ENCODE results near the gene EEF2K. TPM values are rescaled to one million over a fixed set of nuclear protein-coding genes. Genes with fewer than 3 reads are reported as not detected.
"Not testable (repeated sequence)": the region's sequence is repeated elsewhere in the genome, so short reads cannot be mapped to it uniquely, and the experiment has no call there.

Gene EEF2K
- total and polyA plus RNA-seq, 3 experiments from 2014 or later: 1.9 to 28.3 (median 27.2) TPM

DNA sequence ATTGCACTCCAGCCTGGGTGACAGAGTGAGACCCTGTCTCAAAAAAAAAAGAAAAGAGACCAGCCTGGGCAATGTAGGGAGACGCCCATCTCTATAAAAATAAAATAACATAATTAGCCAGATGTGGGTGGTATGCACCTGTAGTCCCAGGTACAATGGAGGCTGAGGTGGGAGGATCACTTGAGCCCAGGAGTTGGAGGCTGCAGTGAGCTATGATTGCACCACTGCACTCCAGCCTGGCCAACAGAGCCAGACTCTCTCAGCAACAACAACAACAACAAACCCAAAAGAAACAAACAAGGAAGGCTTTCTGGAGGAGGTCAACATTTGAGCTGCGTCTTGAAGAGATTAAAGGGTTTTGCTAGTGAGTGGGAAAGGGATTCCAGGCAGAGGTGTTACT is 8.3 kb downstream of the EEF2K start:
- no peak overlapping the region for H3K27ac Mint-ChIP-seq
- no peaks in the 10 kb centered on the region for H3K27me3 ChIP-seq (ENCODE audit: insufficient read depth, low read length, poor library complexity, severe bottlenecking)
- no peaks in the 10 kb centered on the region for H3K9me3 ChIP-seq (ENCODE audit: low read length)
- no peaks in the 10 kb centered on the region for H3K9me3 Mint-ChIP-seq
- H3K27ac ChIP-seq (ENCODE audit: low read depth, low read length): no peak overlapping the region
- ChIA-PET POLR2A (interaction anchor here (0.5 kb wide), 1 partner anchor 50 kb away, joined by 5 read pairs; no protein-coding TSS in a partner anchor), CTCF (no interaction called here)
- DNase-seq: no peak
- H3K36me3 Mint-ChIP-seq: peaks cover 0 to 25% (median 2%) of the 10 kb centered on the region in 3 donors
- H3K4me3 ChIP-seq (ENCODE audit: low read length): no peak overlapping the region
- no peaks in the 10 kb centered on the region for H3K27me3 Mint-ChIP-seq
- peaks cover 7 to 21% (median 9%) of the 10 kb centered on the region in 3 donors for H3K4me1 Mint-ChIP-seq
- no peaks in the 10 kb centered on the region for H3K4me1 ChIP-seq (ENCODE audit: insufficient read depth, low read length)
- H3K36me3 ChIP-seq (ENCODE audit: insufficient read depth, low read length): no peaks in the 10 kb centered on the region
- no peak overlapping the region for H3K4me3 Mint-ChIP-seq

DNA sequence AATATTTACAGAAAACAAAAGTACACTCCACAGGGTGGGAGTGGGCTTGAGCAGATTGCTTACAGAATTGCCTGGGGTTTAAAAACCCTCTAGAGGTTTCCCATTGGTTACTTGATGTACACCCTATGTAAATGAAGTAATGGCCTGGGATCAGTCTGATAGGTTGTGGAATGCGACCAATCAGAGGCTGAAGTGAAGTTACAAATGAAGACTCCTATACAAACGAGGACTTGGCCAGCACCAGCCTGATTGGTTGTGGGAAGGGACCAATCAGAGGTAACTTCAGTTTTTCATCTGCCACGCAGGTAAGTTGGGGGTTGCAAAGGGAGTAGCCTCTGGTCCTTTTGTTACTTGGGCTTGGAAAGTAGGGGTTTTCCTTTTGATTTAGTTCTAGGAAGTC is 8.8 kb downstream of the EEF2K start:
- Mint-ChIP-seq H3K27ac (peak overlapping the region in 1 of 8 donors; percentile 33), H3K36me3 (peaks cover 0 to 25% (median 2%) of the 10 kb centered on the region in 3 donors), H3K4me1 (peaks cover 5 to 19% (median 9%) of the 10 kb centered on the region in 3 donors), H3K27me3 (no peaks in the 10 kb centered on the region), H3K9me3 (no peaks in the 10 kb centered on the region), H3K4me3 (no peak overlapping the region)
- POLR2A ChIA-PET: no interaction called here
- no peaks in the 10 kb centered on the region for H3K9me3 ChIP-seq (ENCODE audit: low read length)
- no peak overlapping the region for H3K4me3 ChIP-seq (ENCODE audit: low read length)
- no peak for DNase-seq
- no peaks in the 10 kb centered on the region for H3K4me1 ChIP-seq (ENCODE audit: insufficient read depth, low read length)
- no peaks in the 10 kb centered on the region for H3K27me3 ChIP-seq (ENCODE audit: insufficient read depth, low read length, poor library complexity, severe bottlenecking)
- CTCF ChIA-PET: interaction anchor here (1.8 kb wide), 1 partner anchor 9 kb away, joined by 5 read pairs; the partner anchor contains the start of gene EEF2K
- H3K27ac ChIP-seq (ENCODE audit: low read depth, low read length): no peak overlapping the region
- no peaks in the 10 kb centered on the region for H3K36me3 ChIP-seq (ENCODE audit: insufficient read depth, low read length)

DNA sequence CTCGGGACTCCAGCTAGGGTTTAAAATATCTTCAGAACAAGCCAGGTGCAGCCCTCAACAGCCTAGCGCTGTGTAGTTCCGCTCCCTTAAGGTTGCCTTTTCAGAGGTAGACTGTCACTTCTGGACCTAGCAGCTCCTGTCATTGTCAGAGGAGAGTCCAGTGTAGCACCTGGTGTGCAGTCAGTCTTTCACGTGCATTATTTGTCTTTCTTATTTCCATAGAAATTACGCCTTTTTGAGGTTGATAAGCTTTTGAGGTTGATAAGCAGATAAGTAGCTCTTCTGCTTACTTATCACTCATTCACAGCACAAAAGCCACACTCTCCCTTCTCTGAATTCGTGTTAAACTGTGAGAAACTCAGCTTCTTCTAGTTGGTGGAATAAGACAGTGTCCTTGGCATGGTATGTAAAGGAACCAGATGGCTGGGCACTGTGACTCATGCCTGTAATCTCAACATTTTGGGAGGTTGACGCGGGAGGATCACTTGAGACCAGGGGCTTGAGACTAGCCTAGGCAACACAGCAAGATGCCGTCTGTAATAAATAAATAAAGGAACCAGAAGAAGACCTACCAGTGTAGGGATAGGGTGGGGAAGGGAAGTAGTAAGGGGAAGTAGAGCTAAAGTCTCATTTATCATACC is 10.2 kb downstream of the EEF2K start:
- Histone ChIP-seq H3K4me3 (ENCODE audit: low read length) (no peak overlapping the region), H3K27me3 (ENCODE audit: insufficient read depth, low read length, poor library complexity, severe bottlenecking) (no peaks in the 10 kb centered on the region), H3K4me1 (ENCODE audit: insufficient read depth, low read length) (no peaks in the 10 kb centered on the region), H3K36me3 (ENCODE audit: insufficient read depth, low read length) (no peaks in the 10 kb centered on the region), H3K9me3 (ENCODE audit: low read length) (no peaks in the 10 kb centered on the region), H3K27ac (ENCODE audit: low read depth, low read length) (peak overlapping the region; percentile 47)
- DNase-seq: no peak
- CTCF ChIA-PET: interaction anchor here (1.3 to 1.8 kb wide), 2 partner anchors 10 to 36 kb away, joined by 4 to 5 read pairs; partner anchors contain the start of gene EEF2K
- Mint-ChIP-seq H3K36me3 (peaks cover 0 to 24% (median 2%) of the 10 kb centered on the region in 3 donors), H3K27me3 (no peaks in the 10 kb centered on the region), H3K27ac (peak overlapping the region in 2 of 8 donors; percentile 12 to 46), H3K4me3 (no peak overlapping the region), H3K4me1 (peaks cover 3 to 9% (median 5%) of the 10 kb centered on the region in 3 donors), H3K9me3 (no peaks in the 10 kb centered on the region)
- POLR2A ChIA-PET: interaction anchor here (0.5 kb wide), 1 partner anchor 25 kb away, joined by 3 read pairs; no protein-coding TSS in a partner anchor

DNA sequence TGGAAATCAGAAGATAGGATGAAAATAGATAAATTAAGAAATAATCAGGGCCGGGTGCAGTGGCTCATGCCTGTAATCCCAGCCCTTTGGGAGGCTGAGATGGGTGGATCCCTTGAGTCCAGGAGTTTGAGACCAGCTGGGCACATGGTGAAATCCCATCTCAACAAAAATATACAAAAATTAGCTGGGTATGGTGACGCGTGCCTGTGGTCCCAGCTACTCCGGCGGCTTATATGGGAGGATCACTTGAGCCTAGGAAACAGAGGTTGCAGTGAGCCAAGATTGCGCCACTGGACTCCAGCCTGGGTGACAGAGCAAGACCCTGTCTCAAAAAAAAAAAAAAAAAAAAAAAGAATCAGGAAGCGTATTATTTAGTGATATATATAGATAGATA is 10.8 kb downstream of the EEF2K start:
- H3K9me3 ChIP-seq (ENCODE audit: low read length); H3K9me3 Mint-ChIP-seq; H3K4me3 ChIP-seq (ENCODE audit: low read length); H3K27ac ChIP-seq (ENCODE audit: low read depth, low read length); H3K27me3 ChIP-seq (ENCODE audit: insufficient read depth, low read length, poor library complexity, severe bottlenecking); H3K27me3 Mint-ChIP-seq; H3K4me3 Mint-ChIP-seq; POLR2A ChIA-PET; DNase-seq; H3K4me1 ChIP-seq (ENCODE audit: insufficient read depth, low read length); H3K36me3 ChIP-seq (ENCODE audit: insufficient read depth, low read length); H3K4me1 Mint-ChIP-seq: not testable (repeated sequence)
- H3K36me3 Mint-ChIP-seq: peaks cover 0 to 23% (median 2%) of the 10 kb centered on the region in 3 donors
- CTCF ChIA-PET: interaction anchor here (1.3 to 1.8 kb wide), 2 partner anchors 11 to 36 kb away, joined by 4 to 5 read pairs; partner anchors contain the start of gene EEF2K
- peak overlapping the region in 1 of 8 donors; percentile 46 for H3K27ac Mint-ChIP-seq

DNA sequence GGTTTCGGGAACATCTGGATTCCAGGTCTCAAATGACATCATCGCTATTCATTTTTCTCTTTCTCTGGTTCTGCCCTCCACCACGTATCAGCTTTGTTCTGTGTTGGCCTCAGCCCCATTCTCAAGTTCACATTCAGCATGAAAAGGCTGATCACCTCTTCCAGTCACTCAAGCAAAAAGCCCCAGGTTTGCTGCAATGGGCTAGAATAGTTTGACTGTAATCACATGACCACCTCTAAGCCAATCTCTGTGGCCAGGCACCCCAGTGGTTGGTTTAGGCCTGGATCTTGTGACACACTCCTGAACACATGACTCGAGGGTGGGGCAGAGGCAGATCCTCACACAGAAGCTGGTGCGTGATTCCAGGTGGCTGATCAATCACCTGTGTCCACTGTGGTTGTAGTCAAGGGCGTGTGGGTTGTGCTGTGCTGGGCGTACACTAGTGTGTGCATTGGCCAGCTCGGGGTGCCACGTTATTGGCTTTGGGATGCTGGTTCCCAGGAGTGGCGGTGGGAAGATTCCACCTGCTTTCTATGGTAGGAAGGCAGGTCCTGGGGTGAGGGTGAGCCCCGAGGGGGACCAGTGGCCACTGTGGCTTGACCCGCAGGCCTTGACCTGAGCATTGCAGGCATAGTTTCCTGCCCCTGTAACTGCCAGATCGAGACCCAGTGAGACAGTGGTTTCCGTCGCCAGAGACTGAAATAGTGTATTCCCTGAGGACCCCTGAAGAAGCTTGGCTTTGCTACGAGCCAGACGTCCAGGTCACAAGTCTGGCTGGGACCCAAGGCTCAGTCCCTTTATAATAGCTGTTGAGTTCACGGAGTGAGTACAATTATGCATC is 12.0 kb downstream of the EEF2K start:
- no peak overlapping the region for H3K4me3 Mint-ChIP-seq
- H3K9me3 Mint-ChIP-seq: no peaks in the 10 kb centered on the region
- no peak overlapping the region for H3K4me3 ChIP-seq (ENCODE audit: low read length)
- H3K36me3 ChIP-seq (ENCODE audit: insufficient read depth, low read length): no peaks in the 10 kb centered on the region
- H3K4me1 Mint-ChIP-seq: peaks cover 3 to 12% (median 5%) of the 10 kb centered on the region in 3 donors
- no peak for DNase-seq
- no peaks in the 10 kb centered on the region for H3K27me3 Mint-ChIP-seq
- no peaks in the 10 kb centered on the region for H3K9me3 ChIP-seq (ENCODE audit: low read length)
- no peak overlapping the region for H3K27ac ChIP-seq (ENCODE audit: low read depth, low read length)
- H3K4me1 ChIP-seq (ENCODE audit: insufficient read depth, low read length): no peaks in the 10 kb centered on the region
- H3K27ac Mint-ChIP-seq: no peak overlapping the region
- no peaks in the 10 kb centered on the region for H3K27me3 ChIP-seq (ENCODE audit: insufficient read depth, low read length, poor library complexity, severe bottlenecking)
- H3K36me3 Mint-ChIP-seq: peaks cover 0 to 20% (median 2%) of the 10 kb centered on the region in 3 donors
- ChIA-PET POLR2A (no interaction called here), CTCF (interaction anchor here (1.5 kb wide), 1 partner anchor 12 kb away, joined by 4 read pairs; the partner anchor contains the start of gene EEF2K)

DNA sequence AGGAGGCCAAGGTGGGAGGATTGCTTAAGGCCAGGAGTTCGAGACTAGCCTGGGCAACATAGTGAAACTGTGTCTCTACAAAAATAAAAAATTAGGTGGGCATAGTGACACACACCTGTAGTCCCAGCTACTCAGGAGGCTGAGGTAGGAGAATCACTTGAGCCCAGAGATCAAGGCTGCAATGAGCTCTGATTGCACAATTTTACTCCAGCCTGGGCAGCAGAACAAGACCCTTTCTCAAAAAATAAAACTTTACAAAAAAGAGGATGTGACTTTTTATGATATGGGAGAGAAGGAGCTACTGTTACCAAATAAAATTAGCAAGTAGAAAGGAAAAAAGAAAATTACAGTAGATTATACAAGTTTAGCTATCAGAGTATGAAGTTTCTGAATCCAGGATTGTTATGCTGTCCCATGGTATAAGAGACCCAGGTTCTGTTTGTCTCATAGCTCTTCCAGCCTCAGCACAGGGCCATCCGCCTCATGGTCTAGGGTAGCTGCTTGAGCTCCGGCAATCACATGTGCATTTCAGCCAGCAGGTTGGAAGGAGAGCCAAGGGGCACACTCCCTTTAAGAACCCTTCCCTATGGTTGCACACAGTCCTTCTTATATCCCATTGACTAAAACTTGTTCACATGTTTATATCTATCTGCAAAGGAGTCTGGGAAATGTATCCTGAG is 13.5 kb downstream of the EEF2K start:
- Mint-ChIP-seq H3K27me3 (no peaks in the 10 kb centered on the region), H3K9me3 (no peaks in the 10 kb centered on the region), H3K4me3 (no peak overlapping the region), H3K4me1 (peaks cover 2 to 7% (median 5%) of the 10 kb centered on the region in 3 donors), H3K27ac (peak overlapping the region in 2 of 8 donors; percentile 17 to 80), H3K36me3 (peaks cover 0 to 9% (median 2%) of the 10 kb centered on the region in 3 donors)
- Histone ChIP-seq H3K9me3 (ENCODE audit: low read length) (no peaks in the 10 kb centered on the region), H3K4me1 (ENCODE audit: insufficient read depth, low read length) (no peaks in the 10 kb centered on the region), H3K36me3 (ENCODE audit: insufficient read depth, low read length) (no peaks in the 10 kb centered on the region), H3K27me3 (ENCODE audit: insufficient read depth, low read length, poor library complexity, severe bottlenecking) (no peaks in the 10 kb centered on the region), H3K27ac (ENCODE audit: low read depth, low read length) (no peak overlapping the region), H3K4me3 (ENCODE audit: low read length) (no peak overlapping the region)
- no peak for DNase-seq
- CTCF ChIA-PET: interaction anchor here (1.2 kb wide), 1 partner anchor 23 kb away, joined by 4 read pairs; no protein-coding TSS in a partner anchor
- POLR2A ChIA-PET: interaction anchor here (0.6 kb wide), 1 partner anchor 22 kb away, joined by 4 read pairs; no protein-coding TSS in a partner anchor

DNA sequence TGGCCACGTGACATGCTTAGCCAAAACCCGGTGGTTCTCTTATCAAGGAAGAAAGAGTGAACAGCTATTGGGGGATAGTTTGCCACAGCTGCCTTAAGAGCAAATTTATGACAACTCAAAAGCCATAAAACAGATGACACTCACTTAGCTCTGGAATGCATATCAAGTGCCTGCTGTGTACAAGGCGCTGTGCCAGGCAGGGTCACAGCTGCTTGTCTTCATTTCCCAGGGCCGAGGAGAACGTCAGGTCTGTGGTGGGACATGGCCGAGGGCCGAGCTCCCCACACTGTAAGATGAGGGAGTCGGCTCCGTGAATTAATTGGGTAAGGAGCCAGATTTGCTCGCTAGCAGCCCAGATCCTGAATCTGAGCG is 14.0 kb downstream of the EEF2K start:
- Mint-ChIP-seq H3K27ac (peak overlapping the region in 2 of 8 donors; percentile 17 to 80), H3K9me3 (no peaks in the 10 kb centered on the region), H3K4me3 (no peak overlapping the region), H3K27me3 (no peaks in the 10 kb centered on the region), H3K36me3 (peaks cover 0 to 8% (median 4%) of the 10 kb centered on the region in 3 donors), H3K4me1 (peaks cover 2 to 7% (median 5%) of the 10 kb centered on the region in 3 donors)
- DNase-seq: no peak
- no peaks in the 10 kb centered on the region for H3K4me1 ChIP-seq (ENCODE audit: insufficient read depth, low read length)
- ChIA-PET CTCF (interaction anchor here (1.2 kb wide), 1 partner anchor 24 kb away, joined by 4 read pairs; no protein-coding TSS in a partner anchor), POLR2A (interaction anchor here (0.6 kb wide), 1 partner anchor 21 kb away, joined by 4 read pairs; no protein-coding TSS in a partner anchor)
- H3K4me3 ChIP-seq (ENCODE audit: low read length): no peak overlapping the region
- no peaks in the 10 kb centered on the region for H3K9me3 ChIP-seq (ENCODE audit: low read length)
- no peak overlapping the region for H3K27ac ChIP-seq (ENCODE audit: low read depth, low read length)
- no peaks in the 10 kb centered on the region for H3K36me3 ChIP-seq (ENCODE audit: insufficient read depth, low read length)
- no peaks in the 10 kb centered on the region for H3K27me3 ChIP-seq (ENCODE audit: insufficient read depth, low read length, poor library complexity, severe bottlenecking)

Measured in CD8-positive, alpha-beta memory T cell (primary cell).